T-helper 17 cell (primary cell): ENCODE results near the gene PRKCG. TPM values are rescaled to one million over a fixed set of nuclear protein-coding genes. Genes with fewer than 3 reads are reported as not detected.
"Not testable (repeated sequence)": the region's sequence is repeated elsewhere in the genome, so short reads cannot be mapped to it uniquely, and the experiment has no call there.

Experiments used
- ATAC-seq: fragments of 150-1000 bp; cut with Tn5 transposase; 2 replicates; pipeline ENCODE4 v1.10.0; 2021; ENCODE audit warnings: mild to moderate bottlenecking, moderate library complexity
- DNase-seq, 3 donors: peaks; one replicate each; pipeline versions ENCODE4 v3.0.0 to v3.0.0-alpha.2; 2020 to 2021
- H3K9me3 ChIP-seq: one replicate; pipeline ENCODE4 v1.7.0; 2013; ENCODE audit warnings: low read length, mild to moderate bottlenecking; ENCODE audit not compliant: control insufficient read depth, poor library complexity, severe bottlenecking
- H3K27ac Mint-ChIP-seq: one replicate; pipeline ENCODE4 v1.8.0; 2022; ENCODE audit warnings: mild to moderate bottlenecking, moderate library complexity, mixed read lengths
- H3K27me3 Mint-ChIP-seq: one replicate; pipeline ENCODE4 v1.8.0; 2022; ENCODE audit warnings: mixed read lengths
- H3K36me3 Mint-ChIP-seq: one replicate; pipeline ENCODE4 v1.8.0; 2022; ENCODE audit warnings: low read depth, mixed read lengths
- H3K4me1 Mint-ChIP-seq: one replicate; pipeline ENCODE4 v1.8.0; 2022; ENCODE audit warnings: mild to moderate bottlenecking, mixed read lengths
- H3K4me3 Mint-ChIP-seq: one replicate; pipeline ENCODE4 v1.8.0; 2022; ENCODE audit warnings: mild to moderate bottlenecking, moderate library complexity, mixed read lengths
- total RNA-seq, 4 donors: library from RNA in 2 of 4; stranded (reverse) in 2 of 4; gene quantifications; one replicate each; pipeline ENCODE4 v1.2.3 and lab custom pipeline; 2022 to 2026

PRKCG gene
- total RNA-seq (1 to 10 TPM; 1.1 to 1.4 TPM), total RNA-seq (lab: John Stamatoyannopoulos, UW) (1.3 to 2.1 reads per million in 2 donors)

DNA sequence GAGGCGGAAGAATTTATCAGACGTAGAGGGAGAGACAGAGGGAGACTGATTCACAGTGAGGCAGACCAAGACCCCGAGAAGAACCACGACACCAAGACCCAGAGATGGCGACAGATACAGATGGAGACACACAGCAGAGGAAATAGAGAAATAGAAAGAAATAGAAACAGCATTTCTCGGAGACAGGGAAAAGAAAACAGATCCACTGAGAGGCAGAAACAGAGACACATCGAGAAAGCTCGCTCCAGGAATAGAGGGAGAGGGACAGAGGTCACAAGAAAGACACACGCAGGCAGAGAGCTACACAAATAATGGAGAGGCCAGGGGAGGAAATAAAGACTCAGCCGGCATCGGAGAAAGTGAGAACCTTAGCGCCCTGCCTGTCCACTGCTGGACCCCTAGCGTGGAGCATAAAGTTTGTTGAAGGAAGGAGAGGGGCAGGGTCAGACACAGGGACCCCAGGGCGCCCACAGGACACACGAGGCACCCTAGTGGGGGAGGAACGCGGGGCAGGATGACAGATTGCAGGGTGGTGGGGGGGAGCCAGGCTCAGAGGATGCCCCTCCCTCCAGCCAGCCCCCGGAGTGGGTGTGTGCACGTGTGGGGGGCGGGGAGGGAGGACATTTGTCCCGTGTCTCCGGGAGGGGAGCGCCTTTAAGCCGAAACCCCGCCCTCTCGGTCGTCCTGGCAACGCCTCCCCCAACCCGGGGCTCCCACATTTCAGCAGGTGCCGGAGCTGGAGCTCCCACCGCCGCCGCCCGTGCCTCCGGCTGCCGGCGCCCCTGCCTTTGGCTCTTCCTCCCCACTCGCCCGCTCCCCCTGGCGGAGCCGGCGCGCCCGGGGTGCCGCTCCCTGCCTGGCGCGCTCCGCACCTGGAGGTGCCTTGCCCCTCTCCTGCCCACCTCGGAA, at the start of gene PRKCG:
PRKCG (plus strand) TSS at position 716 of the 909 bp plus-strand sequence. CDS start 298 bp downstream, outside the sequence.
- ATAC-seq (peak; percentile 39), DNase-seq (peak; percentile 54 to 68 (median 66))
- Mint-ChIP-seq H3K4me3 (peak within 1 kb of the TSS; percentile 52), H3K4me1 (peaks cover 26% of the 10 kb centered on the region), H3K36me3 (peaks cover 5% of the 10 kb centered on the region), H3K27me3 (peaks cover 42% of the 10 kb centered on the region), H3K27ac (no peak within 1 kb of the TSS)
- no peaks in the 10 kb centered on the region for H3K9me3 ChIP-seq

DNA sequence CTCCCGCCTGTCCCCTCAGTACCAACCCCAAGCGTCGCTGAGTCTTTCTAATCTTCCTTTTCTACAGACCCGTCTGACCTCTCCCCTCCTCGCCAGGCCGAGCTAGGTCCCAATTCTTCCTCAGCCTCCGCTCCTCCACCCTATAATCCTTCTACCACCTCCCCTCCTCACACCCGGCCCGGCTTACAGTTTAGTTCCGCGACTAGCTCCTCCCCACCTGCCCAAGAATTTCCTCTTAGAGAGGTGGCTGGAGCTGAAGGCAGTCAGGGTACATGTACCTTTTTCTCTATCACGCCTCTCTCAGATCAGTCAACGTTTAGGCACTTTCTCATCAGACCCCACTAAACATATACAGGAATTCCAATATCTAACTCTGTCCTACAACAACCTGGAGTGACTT, 49.1 kb upstream of the PRKCG start:
- H3K9me3 ChIP-seq, ATAC-seq, H3K4me1 Mint-ChIP-seq, H3K4me3 Mint-ChIP-seq, H3K36me3 Mint-ChIP-seq, H3K27ac Mint-ChIP-seq, DNase-seq: not testable (repeated sequence)
- H3K27me3 Mint-ChIP-seq: peaks cover 62% of the 10 kb centered on the region

DNA sequence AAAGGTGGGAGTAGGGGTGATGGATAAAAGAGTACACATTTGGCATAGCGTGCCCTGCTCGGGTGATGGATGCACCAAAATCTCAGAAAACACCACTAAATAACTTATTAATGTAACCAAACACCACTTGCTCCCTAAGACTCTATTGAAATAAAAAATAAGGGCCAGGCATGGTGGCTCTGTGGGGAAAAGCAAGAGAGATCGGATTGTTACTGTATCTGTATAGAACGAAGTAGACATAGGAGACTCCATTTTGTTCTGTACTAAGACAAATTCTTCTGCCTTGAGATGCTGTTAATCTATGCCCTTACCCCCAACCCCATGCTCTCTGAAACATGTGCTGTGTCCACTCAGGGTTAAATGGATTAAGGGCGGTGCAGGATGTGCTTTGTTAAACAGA, 43.6 kb upstream of the PRKCG start:
- H3K27ac Mint-ChIP-seq, DNase-seq, H3K9me3 ChIP-seq, H3K4me3 Mint-ChIP-seq, H3K4me1 Mint-ChIP-seq, ATAC-seq, H3K36me3 Mint-ChIP-seq: not testable (repeated sequence)
- H3K27me3 Mint-ChIP-seq: peaks cover 34% of the 10 kb centered on the region

- not testable (repeated sequence) for H3K9me3 ChIP-seq, H3K27ac Mint-ChIP-seq, DNase-seq, ATAC-seq, H3K4me1 Mint-ChIP-seq, H3K4me3 Mint-ChIP-seq, H3K36me3 Mint-ChIP-seq
- peaks cover 16% of the 10 kb centered on the region for H3K27me3 Mint-ChIP-seq
Measured at GRCh38 chr19:53840241-53840640, 41.8 kb upstream of the PRKCG start.

GRCh38 chr19:53840914-53841313, 41.1 kb upstream of the PRKCG start:
- not testable (repeated sequence) for H3K4me3 Mint-ChIP-seq, ATAC-seq, H3K27ac Mint-ChIP-seq, H3K36me3 Mint-ChIP-seq, H3K9me3 ChIP-seq, DNase-seq, H3K4me1 Mint-ChIP-seq
- H3K27me3 Mint-ChIP-seq: peaks cover 17% of the 10 kb centered on the region

GRCh38 chr19:53844849-53845246, 37.1 kb upstream of the PRKCG start:
- no peaks in the 10 kb centered on the region for H3K9me3 ChIP-seq
- Mint-ChIP-seq H3K4me3 (no peak overlapping the region), H3K4me1 (no peaks in the 10 kb centered on the region), H3K27ac (no peak overlapping the region), H3K36me3 (no peaks in the 10 kb centered on the region), H3K27me3 (peaks cover 28% of the 10 kb centered on the region)
- ATAC-seq: no peak
- no peak for DNase-seq

- peaks cover 30% of the 10 kb centered on the region for H3K27me3 Mint-ChIP-seq
- no peaks in the 10 kb centered on the region for H3K9me3 ChIP-seq
Measured at GRCh38 chr19:53847555-53847954, 34.4 kb upstream of the PRKCG start.

DNA sequence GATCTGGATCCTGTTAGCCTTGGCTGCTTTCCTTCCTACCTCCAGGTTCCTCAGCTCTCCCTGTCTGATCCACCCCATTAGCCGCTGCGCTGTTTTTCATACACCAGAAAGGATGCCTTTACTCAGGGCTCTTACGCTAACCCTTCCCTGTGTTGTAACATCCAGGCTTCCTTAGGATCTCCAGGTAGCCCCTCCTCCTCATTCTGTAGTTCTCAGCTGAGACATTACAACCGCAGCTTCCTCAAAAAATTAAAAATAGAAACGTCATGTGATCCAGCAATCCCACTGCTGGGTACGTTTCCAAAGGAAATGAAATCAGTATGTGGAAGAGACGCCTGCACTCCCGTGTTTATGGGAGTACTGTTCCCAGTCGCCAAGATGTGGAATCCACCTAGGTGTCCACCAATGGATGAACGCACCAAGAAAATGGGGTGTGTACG, 32.7 kb upstream of the PRKCG start:
- ATAC-seq (no peak), DNase-seq (no peak)
- H3K27ac Mint-ChIP-seq: no peak overlapping the region
- no peaks in the 10 kb centered on the region for H3K36me3 Mint-ChIP-seq
- H3K9me3 ChIP-seq: no peaks in the 10 kb centered on the region
- peaks cover 36% of the 10 kb centered on the region for H3K27me3 Mint-ChIP-seq
- H3K4me3 Mint-ChIP-seq: no peak overlapping the region
- H3K4me1 Mint-ChIP-seq: peaks cover 11% of the 10 kb centered on the region

More at GRCh38 chr19:53847555-53847954, 34.4 kb upstream of the PRKCG start:
- no peaks in the 10 kb centered on the region for H3K36me3 Mint-ChIP-seq
- DNase-seq (no peak), ATAC-seq (no peak)
- peaks cover 5% of the 10 kb centered on the region for H3K4me1 Mint-ChIP-seq
- no peak overlapping the region for H3K4me3 Mint-ChIP-seq
- no peak overlapping the region for H3K27ac Mint-ChIP-seq

- Mint-ChIP-seq H3K4me1 (peaks cover 11% of the 10 kb centered on the region), H3K4me3 (no peak overlapping the region), H3K36me3 (no peaks in the 10 kb centered on the region), H3K27ac (no peak overlapping the region), H3K27me3 (peaks cover 18% of the 10 kb centered on the region)
- no peak for DNase-seq
- H3K9me3 ChIP-seq: no peaks in the 10 kb centered on the region
- ATAC-seq: peak; percentile 50
Measured at GRCh38 chr19:53853707-53854106, 28.3 kb upstream of the PRKCG start.

- H3K4me3 Mint-ChIP-seq: no peak overlapping the region
- no peak for ATAC-seq
- DNase-seq: no peak
- H3K36me3 Mint-ChIP-seq: peaks cover 4% of the 10 kb centered on the region
- no peaks in the 10 kb centered on the region for H3K27me3 Mint-ChIP-seq
- peaks cover 12% of the 10 kb centered on the region for H3K4me1 Mint-ChIP-seq
- H3K27ac Mint-ChIP-seq: no peak overlapping the region
- H3K9me3 ChIP-seq: no peaks in the 10 kb centered on the region
Measured at GRCh38 chr19:53864308-53864836, 17.6 kb upstream of the PRKCG start.

GRCh38 chr19:53865523-53865917, 16.5 kb upstream of the PRKCG start:
- Mint-ChIP-seq H3K27me3 (no peaks in the 10 kb centered on the region), H3K27ac (peak overlapping the region; percentile 100), H3K4me1 (peaks cover 17% of the 10 kb centered on the region), H3K4me3 (peak overlapping the region; percentile 89), H3K36me3 (peaks cover 4% of the 10 kb centered on the region)
- DNase-seq (no peak), ATAC-seq (no peak)
- no peaks in the 10 kb centered on the region for H3K9me3 ChIP-seq

GRCh38 chr19:53865918-53866864, 15.8 kb upstream of the PRKCG start:
- no peaks in the 10 kb centered on the region for H3K27me3 Mint-ChIP-seq
- H3K9me3 ChIP-seq: no peaks in the 10 kb centered on the region
- H3K36me3 Mint-ChIP-seq: peaks cover 4% of the 10 kb centered on the region
- H3K4me3 Mint-ChIP-seq: peak overlapping the region; percentile 89
- peak overlapping the region; percentile 100 for H3K27ac Mint-ChIP-seq
- H3K4me1 Mint-ChIP-seq: peaks cover 22% of the 10 kb centered on the region
- DNase-seq (peak; percentile 59 to 71 (median 65)), ATAC-seq (peak; percentile 26)

DNA sequence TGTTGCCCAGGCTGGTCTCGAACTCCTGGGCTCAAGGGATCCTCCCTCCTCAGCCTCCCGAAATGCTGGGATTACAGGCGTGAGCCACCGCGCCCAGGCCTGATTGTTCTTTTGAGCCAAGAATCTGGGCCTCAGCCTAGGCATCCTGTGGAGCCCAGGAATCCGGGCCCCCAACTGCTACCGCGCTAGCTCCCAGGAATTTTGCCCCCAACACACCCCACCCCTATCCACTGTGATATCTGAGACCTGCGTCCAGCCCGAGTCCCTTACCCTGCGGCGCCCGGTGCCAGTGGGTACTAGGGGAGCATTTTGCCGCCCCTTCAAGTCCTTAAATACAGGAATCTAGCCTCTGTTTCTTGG, 15.2 kb upstream of the PRKCG start:
- H3K36me3 Mint-ChIP-seq: peaks cover 6% of the 10 kb centered on the region
- no peak for DNase-seq
- peaks cover 27% of the 10 kb centered on the region for H3K4me1 Mint-ChIP-seq
- H3K27me3 Mint-ChIP-seq: no peaks in the 10 kb centered on the region
- peak overlapping the region; percentile 89 for H3K4me3 Mint-ChIP-seq
- H3K9me3 ChIP-seq: no peaks in the 10 kb centered on the region
- no peak for ATAC-seq
- peak overlapping the region; percentile 100 for H3K27ac Mint-ChIP-seq
